NCI-H2029 (cell line): ENCODE measurements around the gene TRAPPC3L.

ENCODE experiments used
- DNase-seq: peaks from one replicate; lab custom pipeline; 2025; lab: John Stamatoyannopoulos, UW

Gene TRAPPC3L

GRCh38 chr6:116465246-116465645 is 80.2 kb downstream of the TRAPPC3L start:
- peak; percentile 88 for DNase-seq

GRCh38 chr6:116463301-116463700 is 82.2 kb downstream of the TRAPPC3L start:
- peak; percentile 78 for DNase-seq

- DNase-seq, result peak; percentile 100
Measured at GRCh38 chr6:116461932-116462885, 83.3 kb downstream of the TRAPPC3L start.

GRCh38 chr6:116461331-116461931 is 84.1 kb downstream of the TRAPPC3L start, which contains the start of gene CALHM6:
Gene CALHM6, plus strand, starts transcription at chr6:116461375. Its CDS starts 555 bp downstream, at chr6:116461930.
- DNase-seq, result no peak

GRCh38 chr6:116459927-116460326 is 85.6 kb downstream of the TRAPPC3L start:
- DNase-seq, result no peak

DNA sequence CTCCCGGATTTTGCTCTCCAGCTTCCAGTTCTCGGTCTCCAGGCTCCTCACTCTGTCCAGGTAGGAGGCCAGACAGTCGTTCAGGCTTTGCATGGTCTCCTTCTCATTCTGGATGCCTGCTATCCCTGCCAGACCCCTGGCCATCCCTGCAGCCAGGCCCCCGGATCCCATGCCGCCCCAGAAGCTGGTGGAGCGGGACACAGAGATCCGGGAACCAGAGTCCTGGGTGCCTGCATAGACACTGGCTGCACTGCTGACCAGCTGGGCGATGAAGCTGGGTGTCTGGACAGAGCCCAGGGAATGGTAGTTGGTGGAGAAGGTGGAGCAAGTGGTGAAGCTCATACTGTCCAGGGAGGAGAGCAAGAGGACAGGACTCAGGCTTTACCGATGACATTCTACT is 87.2 kb downstream of the TRAPPC3L start:
- DNase-seq, result no peak

DNA sequence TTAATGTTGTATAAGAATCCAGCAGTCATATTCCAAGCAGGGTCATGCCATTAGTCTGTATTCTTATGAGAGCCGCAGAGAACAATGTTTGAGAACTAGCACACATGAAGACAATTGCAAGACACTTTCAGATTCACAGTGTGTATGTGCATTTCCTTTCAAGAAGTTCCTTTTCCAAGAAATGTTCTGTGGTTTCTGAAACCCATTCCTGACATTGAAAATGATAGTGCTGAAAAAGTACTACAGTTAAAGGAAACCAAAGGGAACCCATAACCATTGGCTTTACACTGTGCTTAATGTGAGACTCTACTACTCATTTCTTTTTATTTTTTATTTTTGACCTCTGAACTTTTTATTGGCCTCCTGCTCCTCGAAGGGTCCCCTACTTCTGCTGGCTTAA is 88.6 kb downstream of the TRAPPC3L start:
- no peak for DNase-seq

- DNase-seq, result no peak
Measured at GRCh38 chr6:116456106-116456505, 89.4 kb downstream of the TRAPPC3L start.

- DNase-seq, result no peak
Measured at GRCh38 chr6:116452531-116452930, 93.0 kb downstream of the TRAPPC3L start.

DNA sequence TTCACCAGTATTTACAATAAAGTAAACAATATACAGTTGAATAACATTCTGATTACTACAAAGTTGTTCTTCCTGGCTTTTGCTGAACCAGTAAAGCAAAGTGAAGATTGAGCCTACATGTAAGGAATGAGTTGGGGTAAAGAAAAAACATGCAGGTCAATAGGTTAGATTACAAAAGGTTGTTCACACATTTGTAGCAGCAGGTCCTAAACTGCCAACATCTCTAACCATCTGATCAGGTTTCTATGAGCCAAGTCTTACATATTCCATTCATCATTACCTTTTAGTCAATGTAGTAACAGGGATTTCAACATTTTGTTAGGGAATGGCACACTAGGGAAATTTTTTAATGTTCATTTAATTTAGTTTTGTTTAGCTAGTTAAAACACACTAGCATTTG is 93.6 kb downstream of the TRAPPC3L start:
- no peak for DNase-seq

DNA sequence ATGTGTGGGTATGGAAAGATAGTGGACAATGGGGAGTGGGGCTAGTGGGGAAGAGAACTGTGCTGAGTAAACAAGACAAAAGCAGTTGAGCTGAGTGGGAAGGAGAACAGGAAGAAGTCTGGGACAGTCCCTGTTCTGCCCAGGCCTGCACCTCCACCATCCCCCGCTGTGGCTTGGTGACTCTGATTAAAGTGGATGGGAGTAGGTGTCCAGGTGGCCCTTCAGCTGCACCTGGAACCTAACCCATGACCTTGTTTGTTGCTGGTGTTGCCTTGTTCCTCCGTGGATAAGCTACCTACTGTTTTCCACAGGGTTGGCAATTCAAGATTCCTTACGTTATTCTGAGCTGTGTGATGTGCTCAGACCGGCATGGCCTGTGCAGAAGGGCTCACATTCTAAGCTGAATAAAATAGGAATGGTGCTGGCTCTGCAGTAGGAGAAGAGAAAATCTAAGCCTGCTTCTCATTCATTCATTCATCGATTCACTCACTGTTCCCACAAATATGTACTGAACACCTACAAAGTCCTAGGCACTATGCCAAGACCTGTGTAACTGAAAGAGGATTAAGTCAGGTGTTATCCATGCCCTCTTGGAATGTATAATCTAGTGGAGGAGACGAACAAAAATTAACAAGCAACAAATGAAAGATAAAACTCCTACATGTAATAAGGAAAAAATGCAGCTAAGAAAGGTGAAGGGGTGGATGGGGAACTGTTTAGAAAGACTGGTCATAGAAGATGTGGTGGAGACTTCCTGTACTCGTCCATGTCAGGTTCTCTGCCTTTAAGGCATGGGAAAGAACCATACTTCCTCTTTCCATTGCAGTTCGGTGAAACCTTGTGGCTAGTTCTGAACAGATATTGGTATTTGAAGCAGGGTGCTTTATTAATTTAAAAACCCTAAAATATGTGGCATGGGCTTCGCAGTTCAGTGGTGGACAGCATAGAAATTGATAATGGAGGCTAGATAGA is 94.4 kb downstream of the TRAPPC3L start:
- DNase-seq, result peak; percentile 100

DNA sequence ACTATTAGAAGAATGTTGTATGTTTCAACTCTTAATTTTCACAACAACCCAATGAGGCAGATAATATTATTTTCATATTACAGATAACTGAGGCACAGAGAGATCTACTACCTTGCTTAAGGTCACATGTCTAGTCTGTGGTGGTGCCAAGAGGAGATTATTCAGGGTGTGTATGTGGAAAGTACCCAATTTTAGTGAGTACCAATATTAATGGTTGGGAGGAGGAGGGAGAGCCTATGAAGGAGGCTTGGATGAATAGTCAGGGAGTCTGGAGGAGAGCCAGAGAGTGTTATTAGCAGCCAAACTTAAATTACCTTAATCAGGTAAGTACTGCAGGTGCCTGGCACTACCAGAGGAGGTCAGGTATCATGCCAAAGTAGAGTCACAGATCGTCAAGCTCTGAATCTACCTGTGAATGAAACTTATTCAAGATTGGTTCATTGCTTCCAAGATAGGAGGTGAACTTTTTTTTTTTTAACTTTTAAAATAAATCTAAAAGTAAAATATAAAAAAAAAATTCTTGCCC is 95.2 kb downstream of the TRAPPC3L start:
- DNase-seq, result peak; percentile 99

GRCh38 chr6:116449565-116449964 is 95.9 kb downstream of the TRAPPC3L start:
- no peak for DNase-seq

DNA sequence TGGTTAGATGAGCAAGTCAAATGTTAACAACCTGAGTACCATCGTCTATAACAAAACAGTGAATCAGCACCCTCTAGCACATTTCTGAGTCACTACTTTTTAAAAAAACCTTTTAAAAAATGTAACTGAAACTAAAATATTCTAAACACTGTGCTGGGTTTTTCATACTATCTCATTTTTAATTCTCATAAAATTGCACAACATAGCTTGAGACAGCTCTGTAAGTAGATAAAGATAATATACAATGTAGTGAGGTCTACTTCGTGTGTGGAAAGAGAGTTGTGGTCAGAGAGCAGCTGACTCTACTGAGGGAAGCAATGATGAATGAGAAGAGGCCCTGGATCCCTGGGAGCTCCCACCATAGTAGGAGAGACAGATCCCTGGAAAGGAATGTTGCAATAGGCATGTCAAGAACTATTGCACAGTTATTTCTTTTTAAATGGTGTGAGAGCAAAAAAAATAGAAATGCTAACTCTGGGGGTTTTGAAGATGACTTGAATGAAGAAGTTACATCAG is 97.9 kb downstream of the TRAPPC3L start:
- DNase-seq, result peak; percentile 53

GRCh38 chr6:116447052-116447451 is 98.4 kb downstream of the TRAPPC3L start:
- peak; percentile 83 for DNase-seq

- DNase-seq, result peak; percentile 58
Measured at GRCh38 chr6:116446399-116446798, 99.1 kb downstream of the TRAPPC3L start.

DNA sequence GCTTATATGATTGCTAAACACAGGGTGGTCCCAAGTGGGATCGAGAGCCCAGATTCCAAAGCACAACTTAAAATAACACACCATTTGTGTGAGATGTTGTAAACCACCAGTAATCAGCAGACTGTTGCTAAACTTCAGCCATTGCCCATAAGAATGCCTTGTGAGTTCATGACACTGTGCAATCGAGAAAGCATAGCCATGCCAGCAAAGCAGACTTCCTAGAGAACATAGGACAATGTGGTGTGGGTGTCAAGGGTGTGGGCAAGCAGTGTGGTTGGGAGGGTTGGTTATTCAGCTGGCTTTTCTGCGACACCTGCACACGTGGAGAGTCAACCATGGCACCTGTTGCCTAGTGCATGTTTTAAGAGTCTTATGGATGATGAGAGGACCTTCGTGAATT is 100.4 kb downstream of the TRAPPC3L start:
- DNase-seq, result peak; percentile 100
